HEK293 (cell line): ENCODE measurements around the gene CACNG4.

Experiments used
- CTCF ChIA-PET: fragments of 350-600 bp; formaldehyde crosslinking; extraction: SDS; loops from one replicate; lab custom pipeline; 2021; ENCODE audit warnings: antibody characterized with exemption; lab: Yijun Ruan, JAX
- POLR2A ChIA-PET: fragments of 300-600 bp; formaldehyde crosslinking; extraction: SDS; loops from one replicate; lab custom pipeline; 2020; ENCODE audit warnings: antibody characterized with exemption, inconsistent platforms; lab: Yijun Ruan, JAX
- H3K27ac ChIP-seq: fragments of 200-500 bp; sonication (Bioruptor generic); 2 replicates; pipeline ENCODE4 v1.5.1; 2014; ENCODE audit warnings: low read depth, low read length, control low read depth, inconsistent platforms; ENCODE audit errors: extremely low read depth
- H3K36me3 ChIP-seq, 2 experiments: fragments of 200-500 bp in 1 of 2; sonication (Bioruptor generic) in 1 of 2; 1 replicate in 1 of 2; 2 replicates in 1 of 2; pipeline ENCODE4 v1.5.1; 2014 to 2017; ENCODE audit warnings: inconsistent platforms in 2 of 2, low read length in 2 of 2; ENCODE audit not compliant: control insufficient read depth in 2 of 2, insufficient read depth in 1 of 2
- H3K4me1 ChIP-seq: fragments of 200-500 bp; sonication (Bioruptor generic); 2 replicates; pipeline ENCODE4 v1.5.1; 2014; ENCODE audit warnings: mild to moderate bottlenecking, low read length, inconsistent platforms; ENCODE audit not compliant: control insufficient read depth, insufficient read depth
- H3K4me3 ChIP-seq: 2 replicates; pipeline ENCODE4 v1.5.1; 2011; ENCODE audit warnings: low read depth, mild to moderate bottlenecking, control low read depth, low read length, moderate library complexity
- H3K9me3 ChIP-seq: fragments of 200-500 bp; sonication (Bioruptor generic); 2 replicates; pipeline ENCODE4 v1.5.1; 2014; ENCODE audit warnings: low read depth, low read length, inconsistent platforms; ENCODE audit not compliant: control insufficient read depth, insufficient read depth
- BCL11A ChIP-seq: fragments of 450-650 bp; formaldehyde crosslinking; IDR thresholded peaks from 2 replicates; pipeline ENCODE4 v1.5.1; 2016; ENCODE audit warnings: low read depth, missing biosample characterization, missing genetic modification characterization
- HOXC10 ChIP-seq: sonication (generic); formaldehyde crosslinking; IDR thresholded peaks from 2 replicates; pipeline ENCODE4 v1.8.1; 2023; ENCODE audit warnings: mild to moderate bottlenecking, missing genetic modification reagents
- KLF10 ChIP-seq: fragments of 450-650 bp; IDR thresholded peaks from 2 replicates; pipeline ENCODE4 v1.5.1; 2018; ENCODE audit warnings: missing biosample characterization, mild to moderate bottlenecking, missing genetic modification characterization
- KLF17 ChIP-seq: fragments of 450-650 bp; formaldehyde crosslinking; IDR thresholded peaks from 2 replicates; pipeline ENCODE4 v1.5.1; 2016; ENCODE audit warnings: missing biosample characterization, missing genetic modification characterization
- KLF8 ChIP-seq: fragments of 450-650 bp; formaldehyde crosslinking; IDR thresholded peaks from 2 replicates; pipeline ENCODE4 v1.5.1; 2016; ENCODE audit warnings: missing biosample characterization, missing genetic modification characterization
- KLF9 ChIP-seq: fragments of 450-650 bp; formaldehyde crosslinking; IDR thresholded peaks from 2 replicates; pipeline ENCODE4 v1.5.1; 2016; ENCODE audit warnings: missing biosample characterization, missing genetic modification characterization, low read depth
- PRDM1 ChIP-seq: fragments of 450-650 bp; formaldehyde crosslinking; IDR thresholded peaks from 2 replicates; pipeline ENCODE4; 2016; ENCODE audit warnings: missing biosample characterization, missing genetic modification characterization
- PRDM2 ChIP-seq: fragments of 450-650 bp; formaldehyde crosslinking; IDR thresholded peaks from 2 replicates; pipeline ENCODE4 v1.5.1; 2016; ENCODE audit warnings: missing biosample characterization, missing genetic modification characterization, borderline replicate concordance
- WT1 ChIP-seq: fragments of 450-650 bp; formaldehyde crosslinking; IDR thresholded peaks from 2 replicates; pipeline ENCODE4 v1.5.1; 2016; ENCODE audit warnings: missing biosample characterization, missing genetic modification characterization
- ZBTB8A ChIP-seq: fragments of 450-650 bp; formaldehyde crosslinking; IDR thresholded peaks from 2 replicates; pipeline ENCODE4 v1.5.1; 2016; ENCODE audit warnings: missing biosample characterization, missing genetic modification characterization
- ZFHX2 ChIP-seq: fragments of 450-650 bp; formaldehyde crosslinking; conservative IDR thresholded peaks from 2 replicates; pipeline ENCODE4 v1.5.1; 2016; ENCODE audit warnings: missing biosample characterization, missing genetic modification characterization
- ZFP37 ChIP-seq: fragments of 450-650 bp; formaldehyde crosslinking; IDR thresholded peaks from 2 replicates; pipeline ENCODE4 v1.5.1; 2016; ENCODE audit warnings: missing biosample characterization, missing genetic modification characterization
- ZNF112 ChIP-seq: fragments of 450-650 bp; formaldehyde crosslinking; IDR thresholded peaks from 2 replicates; pipeline ENCODE4 v1.5.0; 2017; ENCODE audit warnings: missing biosample characterization, missing genetic modification characterization
- ZNF132 ChIP-seq: fragments of 450-650 bp; formaldehyde crosslinking; IDR thresholded peaks from 2 replicates; pipeline ENCODE4 v1.5.1; 2017; ENCODE audit warnings: missing biosample characterization, missing genetic modification characterization, borderline replicate concordance
- ZNF155 ChIP-seq: fragments of 450-650 bp; formaldehyde crosslinking; IDR thresholded peaks from 2 replicates; pipeline ENCODE4 v1.5.1; 2016; ENCODE audit warnings: missing biosample characterization, missing genetic modification characterization
- ZNF221 ChIP-seq: fragments of 450-650 bp; formaldehyde crosslinking; IDR thresholded peaks from 2 replicates; pipeline ENCODE4 v1.5.1; 2017; ENCODE audit warnings: missing biosample characterization, missing genetic modification characterization, borderline replicate concordance
- ZNF248 ChIP-seq: fragments of 450-650 bp; formaldehyde crosslinking; IDR thresholded peaks from 2 replicates; pipeline ENCODE4 v1.5.1; 2017; ENCODE audit warnings: missing biosample characterization, missing genetic modification characterization
- ZNF266 ChIP-seq: fragments of 450-650 bp; formaldehyde crosslinking; IDR thresholded peaks from 2 replicates; pipeline ENCODE4 v1.5.1; 2016; ENCODE audit warnings: missing biosample characterization, missing genetic modification characterization, low read depth
- ZNF311 ChIP-seq: fragments of 450-650 bp; formaldehyde crosslinking; IDR thresholded peaks from 2 replicates; pipeline ENCODE4 v1.5.1; 2017; ENCODE audit warnings: missing biosample characterization, missing genetic modification characterization, borderline replicate concordance
- ZNF324 ChIP-seq: fragments of 450-650 bp; formaldehyde crosslinking; IDR thresholded peaks from 2 replicates; pipeline ENCODE4 v1.5.1; 2016; ENCODE audit warnings: missing biosample characterization, missing genetic modification characterization
- ZNF335 ChIP-seq: fragments of 450-650 bp; formaldehyde crosslinking; conservative IDR thresholded peaks from 2 replicates; pipeline ENCODE4 v1.5.1; 2016; ENCODE audit warnings: missing biosample characterization, missing genetic modification characterization
- ZNF416 ChIP-seq: fragments of 450-650 bp; formaldehyde crosslinking; IDR thresholded peaks from 2 replicates; pipeline ENCODE4 v1.5.1; 2016; ENCODE audit warnings: missing biosample characterization, missing genetic modification characterization
- ZNF423 ChIP-seq: fragments of 450-650 bp; formaldehyde crosslinking; IDR thresholded peaks from 2 replicates; pipeline ENCODE4 v1.5.1; 2016; ENCODE audit warnings: missing biosample characterization, missing genetic modification characterization
- ZNF433 ChIP-seq: fragments of 450-650 bp; formaldehyde crosslinking; IDR thresholded peaks from 2 replicates; pipeline ENCODE4 v1.5.1; 2016; ENCODE audit warnings: missing biosample characterization, missing genetic modification characterization, low read depth
- ZNF514 ChIP-seq: fragments of 450-650 bp; formaldehyde crosslinking; IDR thresholded peaks from 2 replicates; pipeline ENCODE4 v1.5.1; 2016; ENCODE audit warnings: missing biosample characterization, missing genetic modification characterization
- ZNF621 ChIP-seq: fragments of 450-650 bp; formaldehyde crosslinking; IDR thresholded peaks from 2 replicates; pipeline ENCODE4 v1.5.1; 2017; ENCODE audit warnings: missing biosample characterization, missing genetic modification characterization
- ZNF692 ChIP-seq: fragments of 450-650 bp; formaldehyde crosslinking; IDR thresholded peaks from 2 replicates; pipeline ENCODE4 v1.5.1; 2016; ENCODE audit warnings: missing biosample characterization, missing genetic modification characterization
- ZNF768 ChIP-seq: fragments of 450-650 bp; formaldehyde crosslinking; IDR thresholded peaks from 2 replicates; pipeline ENCODE4 v1.5.1; 2018; ENCODE audit warnings: missing biosample characterization, mild to moderate bottlenecking, missing genetic modification characterization
- ZSCAN30 ChIP-seq: fragments of 450-650 bp; IDR thresholded peaks from 2 replicates; pipeline ENCODE4 v1.5.1; 2018; ENCODE audit warnings: missing biosample characterization, mild to moderate bottlenecking, missing genetic modification characterization, moderate library complexity

Gene CACNG4

GRCh38 chr17:66990047-66990446, 25.5 kb downstream of the CACNG4 start (continued):
- TF ChIP-seq PRDM2 (tag by site-specific recombination), result no peak
- no peak for TF ChIP-seq ZNF248
- no peak for TF ChIP-seq ZNF221 (tag by site-specific recombination)

GRCh38 chr17:66992911-66993442, 28.5 kb downstream of the CACNG4 start:
- Histone ChIP-seq H3K4me3 (no peak overlapping the region), H3K9me3 (no peaks in the 10 kb centered on the region)
- no peak for TF ChIP-seq ZNF324 (tag by site-specific recombination)
- TF ChIP-seq ZNF155, result no peak
- no peak for TF ChIP-seq PRDM1 (tag by site-specific recombination)
- no peak for TF ChIP-seq KLF10
- no peak for TF ChIP-seq ZSCAN30
- TF ChIP-seq ZNF416 (tag by site-specific recombination), result no peak
- no peak for TF ChIP-seq ZNF692 (tag by site-specific recombination)
- TF ChIP-seq ZNF433 (tag by site-specific recombination), result no peak
- no peak for TF ChIP-seq WT1 (tag by site-specific recombination)
- no peak for TF ChIP-seq HOXC10 (CRISPR knock-in tag)
- no peak for TF ChIP-seq ZNF621 (tag by site-specific recombination)
- TF ChIP-seq ZNF311 (tag by site-specific recombination), result no peak
- TF ChIP-seq, all 188 proteins: peak for 0
- Histone ChIP-seq H3K4me1 (no peaks in the 10 kb centered on the region), H3K36me3 (no peaks in the 10 kb centered on the region), H3K27ac (no peak overlapping the region)
- ChIA-PET CTCF (interaction anchor here (1.2 kb wide), 1 partner anchor 16 kb away, joined by 3 read pairs; no protein-coding TSS in a partner anchor), POLR2A (interaction anchor here (0.5 kb wide), 1 partner anchor 256 kb away, joined by 3 read pairs; no protein-coding TSS in a partner anchor)

GRCh38 chr17:66994361-66994760, 29.9 kb downstream of the CACNG4 start:
- H3K4me1 ChIP-seq, result no peaks in the 10 kb centered on the region
- no peak overlapping the region for H3K4me3 ChIP-seq
- no peaks in the 10 kb centered on the region for H3K9me3 ChIP-seq
- POLR2A ChIA-PET, result interaction anchor here (0.7 kb wide), 1 partner anchor 12 kb away, joined by 3 read pairs; no protein-coding TSS in a partner anchor
- CTCF ChIA-PET, result no interaction called here
- no peaks in the 10 kb centered on the region for H3K36me3 ChIP-seq
- H3K27ac ChIP-seq, result no peak overlapping the region
- TF ChIP-seq ZNF266 (tag by site-specific recombination), result no peak
- no peak for TF ChIP-seq ZFP37 (tag by site-specific recombination)
- no peak for TF ChIP-seq KLF9 (tag by site-specific recombination)
- no peak for TF ChIP-seq ZNF768 (tag by site-specific recombination)
- TF ChIP-seq ZBTB8A (tag by site-specific recombination), result no peak
- no peak for TF ChIP-seq ZNF112 (tag by site-specific recombination)
- no peak for TF ChIP-seq ZFHX2 (tag by site-specific recombination)
- TF ChIP-seq ZNF335 (tag by site-specific recombination), result no peak
- TF ChIP-seq ZNF132 (tag by site-specific recombination), result no peak
- TF ChIP-seq ZNF423, result no peak
- TF ChIP-seq KLF8 (tag by site-specific recombination), result no peak
- TF ChIP-seq ZNF514 (tag by site-specific recombination), result no peak
- no peak for TF ChIP-seq KLF17 (tag by site-specific recombination)
- TF ChIP-seq BCL11A, result no peak
